H1 (cell line): ENCODE measurements around the gene CDC42EP3. TPM values are rescaled to one million over a fixed set of nuclear protein-coding genes. Genes with fewer than 3 reads are reported as not detected.

Source experiments
- CTCF ChIA-PET: fragments of 300-600 bp; sonication (Branson Sonifier 250); formaldehyde crosslinking; loops from one replicate; lab custom pipeline; 2021; ENCODE audit not compliant: partially characterized antibody; lab: Charles Lee
- POLR2A ChIA-PET: fragments of 300-600 bp; sonication (Branson Sonifier 250); formaldehyde crosslinking; loops from one replicate; lab custom pipeline; 2021; ENCODE audit warnings: inconsistent platforms; ENCODE audit not compliant: partially characterized antibody; lab: Charles Lee
- DNase-seq, 2 experiments: peaks; one replicate each; pipeline versions ENCODE4 v3.0.0 to v3.0.0-alpha.2; 2010 to 2022; ENCODE audit warnings: low spot score in 2 of 2, low read depth in 1 of 2, mixed read lengths in 1 of 2
- FAIRE-seq: peaks from 2 replicates; lab custom pipeline; 2011; peaks lifted over from hg19 to GRCh38; lab: Jason Lieb, UNC
- H2AFZ ChIP-seq: 2 replicates; pipeline ENCODE4 v1.8.1; 2012; ENCODE audit warnings: low read length, inconsistent platforms
- H2AK5ac ChIP-seq: 2 replicates; pipeline ENCODE4 v1.6.1; 2013; ENCODE audit warnings: low read depth, low read length
- H2BK120ac ChIP-seq: replicated peaks from 2 replicates; pipeline ENCODE3; 2013; ENCODE audit warnings: low read depth, low read length, inconsistent platforms
- H2BK12ac ChIP-seq: 2 replicates; pipeline ENCODE4 v1.6.1; 2013; ENCODE audit warnings: low read depth, low read length
- H2BK15ac ChIP-seq: 2 replicates; pipeline ENCODE4 v1.6.1; 2013; ENCODE audit warnings: low read length
- H2BK20ac ChIP-seq: 2 replicates; pipeline ENCODE4 v1.6.1; 2013; ENCODE audit warnings: low read length
- H2BK5ac ChIP-seq: 2 replicates; pipeline ENCODE4 v1.6.1; 2013; ENCODE audit warnings: low read depth, low read length
- H3K14ac ChIP-seq: 2 replicates; pipeline ENCODE4 v1.6.1; 2013; ENCODE audit warnings: inconsistent platforms; ENCODE audit not compliant: insufficient read length
- H3K18ac ChIP-seq: 2 replicates; pipeline ENCODE4 v1.6.1; 2013; ENCODE audit warnings: low read length; ENCODE audit errors: extremely low read depth
- H3K23ac ChIP-seq: 2 replicates; pipeline ENCODE4 v1.6.1; 2013; ENCODE audit warnings: inconsistent platforms; ENCODE audit not compliant: insufficient read length
- H3K23me2 ChIP-seq: 2 replicates; pipeline ENCODE4 v1.6.1; 2013; ENCODE audit warnings: low read depth, low read length
- H3K27ac ChIP-seq: 2 replicates; pipeline ENCODE4 v1.6.1; 2011; ENCODE audit warnings: low read depth, low read length, inconsistent platforms
- H3K27me3 ChIP-seq, 4 experiments: replicated peaks in 1 of 4; 1 replicate in 1 of 4; 2 replicates in 3 of 4; pipeline versions ENCODE4 v1.6.1 to v1.8.1; 2011 to 2013; ENCODE audit warnings: low read length in 3 of 4, mild to moderate bottlenecking in 3 of 4, inconsistent platforms in 2 of 4, mixed read lengths in 2 of 4, moderate library complexity in 1 of 4; ENCODE audit not compliant: control insufficient read depth in 3 of 4, insufficient read depth in 3 of 4; ENCODE audit errors: extremely low read depth in 1 of 4
- H3K36me3 ChIP-seq, 4 experiments: 2 replicates each; pipeline versions ENCODE4 v1.6.1 to v1.8.1; 2011 to 2013; ENCODE audit warnings: mild to moderate bottlenecking in 4 of 4, low read length in 3 of 4, moderate library complexity in 2 of 4, control low read depth in 1 of 4, inconsistent platforms in 1 of 4; ENCODE audit not compliant: insufficient read depth in 4 of 4, control insufficient read depth in 2 of 4
- H3K4ac ChIP-seq: replicated peaks from 2 replicates; pipeline ENCODE3; 2013; ENCODE audit warnings: low read length, low read depth, mixed read lengths, inconsistent platforms; ENCODE audit not compliant: insufficient read length
- H3K4me1 ChIP-seq, 4 experiments: replicated peaks in 1 of 4; 1 replicate in 1 of 4; 2 replicates in 3 of 4; pipeline versions ENCODE4 v1.6.1 to v1.8.1; 2011 to 2013; ENCODE audit warnings: low read length in 3 of 4, inconsistent platforms in 2 of 4, mixed read lengths in 1 of 4; ENCODE audit not compliant: insufficient read depth in 4 of 4, control insufficient read depth in 3 of 4
- H3K4me2 ChIP-seq, 2 experiments: 2 replicates each; pipeline versions ENCODE4 v1.6.1 to v1.8.1; 2011 to 2013; ENCODE audit warnings: low read depth in 2 of 2, low read length in 2 of 2, control low read depth in 1 of 2, inconsistent platforms in 1 of 2, mild to moderate bottlenecking in 1 of 2; ENCODE audit not compliant: insufficient read depth in 1 of 2
- H3K4me3 ChIP-seq, 4 experiments: fragments of 200-600, 300-600 bp in 1 of 4; sonication (generic), shearing (Covaris generic), sonication (Bioruptor Twin) in 1 of 4; 2 replicates each; pipeline versions ENCODE4 v1.5.1 to v1.8.1; 2011 to 2016; ENCODE audit warnings: low read length in 4 of 4, low read depth in 3 of 4, control low read depth in 2 of 4, inconsistent platforms in 2 of 4, mild to moderate bottlenecking in 2 of 4, mixed read lengths in 1 of 4, moderate library complexity in 1 of 4; ENCODE audit not compliant: insufficient read depth in 2 of 4; ENCODE audit errors: extremely low read depth in 1 of 4
- H3K56ac ChIP-seq: replicated peaks from 2 replicates; pipeline ENCODE3; 2013; ENCODE audit warnings: low read depth, mild to moderate bottlenecking, mixed read lengths, low read length, inconsistent platforms; ENCODE audit not compliant: insufficient read length
- H3K79me1 ChIP-seq: 2 replicates; pipeline ENCODE4 v1.6.1; 2013; ENCODE audit warnings: low read depth, low read length, control low read depth
- H3K79me2 ChIP-seq, 2 experiments: 2 replicates each; pipeline versions ENCODE4 v1.6.1 to v1.8.1; 2012 to 2013; ENCODE audit warnings: low read length in 2 of 2, mild to moderate bottlenecking in 2 of 2, inconsistent platforms in 1 of 2; ENCODE audit not compliant: insufficient read depth in 2 of 2, control insufficient read depth in 1 of 2
- H3K9ac ChIP-seq, 4 experiments: replicated peaks in 1 of 4; 1 replicate in 1 of 4; 2 replicates in 3 of 4; pipeline versions ENCODE4 v1.6.1 to v1.8.1; 2011 to 2013; ENCODE audit warnings: low read depth in 3 of 4, low read length in 3 of 4, control low read depth in 2 of 4, mild to moderate bottlenecking in 2 of 4, moderate library complexity in 2 of 4, inconsistent platforms in 1 of 4; ENCODE audit errors: extremely low read depth in 1 of 4
- H3K9me3 ChIP-seq, 2 experiments: 2 replicates each; pipeline versions ENCODE4 v1.6.1 to v1.8.1; 2012 to 2013; ENCODE audit warnings: mild to moderate bottlenecking in 2 of 2, moderate library complexity in 2 of 2, control low read depth in 1 of 2, inconsistent platforms in 1 of 2, low read depth in 1 of 2, low read length in 1 of 2, mixed read lengths in 1 of 2; ENCODE audit not compliant: insufficient read depth in 2 of 2
- H4K20me1 ChIP-seq, 2 experiments: replicated peaks in 1 of 2; 2 replicates each; pipeline versions ENCODE3 to v1.8.1; 2011 to 2013; ENCODE audit warnings: inconsistent platforms in 2 of 2, low read length in 2 of 2, mild to moderate bottlenecking in 1 of 2; ENCODE audit not compliant: insufficient read depth in 2 of 2, control insufficient read depth in 1 of 2
- H4K5ac ChIP-seq: 2 replicates; pipeline ENCODE4 v1.6.1; 2013; ENCODE audit warnings: low read length, low read depth, mixed read lengths, inconsistent platforms; ENCODE audit not compliant: insufficient read length
- H4K8ac ChIP-seq: 2 replicates; pipeline ENCODE4 v1.8.0; 2013; ENCODE audit warnings: mild to moderate bottlenecking, moderate library complexity, low read length, inconsistent platforms; ENCODE audit not compliant: insufficient read depth; ENCODE audit errors: extremely low read depth
- H4K91ac ChIP-seq: replicated peaks from 2 replicates; pipeline ENCODE3; 2013; ENCODE audit warnings: low read length, mixed read lengths, inconsistent platforms; ENCODE audit not compliant: insufficient read length
- BACH1 ChIP-seq: IDR thresholded peaks from 2 replicates; pipeline ENCODE4 v1.6.1; 2012; ENCODE audit warnings: low read length, improper control_type of control experiment
- CBX5 ChIP-seq: fragments of 300-800, 300-1000 bp; sonication (generic); IDR thresholded peaks from 2 replicates; pipeline ENCODE4 v1.7.1; 2016; ENCODE audit warnings: antibody characterized with exemption, low read length, low read depth
- CHD1 ChIP-seq: IDR thresholded peaks from 2 replicates; pipeline ENCODE4 v1.6.1; 2012; ENCODE audit warnings: low read depth, low read length, improper control_type of control experiment
- E2F6 ChIP-seq: IDR thresholded peaks from 2 replicates; pipeline ENCODE4 v1.6.1; 2012; ENCODE audit warnings: inconsistent platforms
- HDAC2 ChIP-seq, 2 experiments: fragments of 300-600 bp in 1 of 2; sonication (generic) in 1 of 2; IDR thresholded peaks; 2 replicates each; pipeline ENCODE4 v1.6.1; 2011 to 2012; ENCODE audit warnings: low read depth in 2 of 2, low read length in 2 of 2, mild to moderate bottlenecking in 2 of 2, moderate library complexity in 2 of 2, borderline replicate concordance in 1 of 2, inconsistent platforms in 1 of 2
- JUN ChIP-seq: IDR thresholded peaks from 2 replicates; pipeline ENCODE4 v1.6.1; 2011; ENCODE audit warnings: low read depth, mild to moderate bottlenecking, improper control_type of control experiment, low read length
- JUND ChIP-seq: IDR thresholded peaks from 2 replicates; pipeline ENCODE4 v1.6.1; 2011; ENCODE audit warnings: mild to moderate bottlenecking, improper control_type of control experiment, low read length
- MAX ChIP-seq: IDR thresholded peaks from 2 replicates; pipeline ENCODE4 v1.6.1; 2012; ENCODE audit warnings: inconsistent platforms
- POLR2AphosphoS5 ChIP-seq: IDR thresholded peaks from 2 replicates; pipeline ENCODE4 v1.6.1; 2011; ENCODE audit warnings: low read depth, low read length
- SIX5 ChIP-seq: IDR thresholded peaks from 2 replicates; pipeline ENCODE4 v1.6.1; 2011; ENCODE audit warnings: mild to moderate bottlenecking, low read depth, low read length
- TAF1 ChIP-seq: IDR thresholded peaks from 2 replicates; pipeline ENCODE4 v1.6.1; 2011; ENCODE audit warnings: mild to moderate bottlenecking, low read depth, low read length
- WGBS, 2 experiments: shearing (Covaris generic) in 1 of 2; methylation state at CpG; one replicate each; pipeline versions ENCODE4 v1.1.6 to v1.1.7; 2013 to 2015; ENCODE audit warnings: low lambda C conversion rate in 2 of 2, mixed read lengths in 2 of 2, inconsistent platforms in 1 of 2, low coverage in 1 of 2, missing lambda C conversion rate in 1 of 2; ENCODE audit not compliant: insufficient replicate concordance in 2 of 2, insufficient coverage in 1 of 2, insufficient read length in 1 of 2; ENCODE audit errors: extremely low coverage in 1 of 2, missing lambda C conversion rate in 1 of 2; 5-methylcytosine and 5-hydroxymethylcytosine counted together
- polyA plus RNA-seq, 7 experiments: library from polyadenylated mRNA; depleted of rRNA in 3 of 7; stranded (reverse) in 5 of 7; unstranded in 2 of 7; fragments of >200 nt in 5 of 7; fragments of 200-250 nt in 2 of 7; gene quantifications; 1 replicate in 5 of 7; 2 replicates in 1 of 7; 4 replicates in 1 of 7; pipeline versions ENCODE4 v1.2.1 to v1.2.3, GENCODE V29; 2011 to 2013; ENCODE audit warnings: missing spikeins in 2 of 7, mixed read lengths in 2 of 7
- total RNA-seq: library from RNA; stranded (reverse); fragmentation: NEBNext Ultra II Directional; extraction: Animal tissue kit (Norgen Biotek cat#: 25700); gene quantifications from 2 replicates; pipeline ENCODE4 v1.2.1, GENCODE V29; 2021

The CDC42EP3 gene
- total and polyA plus RNA-seq, 2 of the 8 experiments (the other 6 are each of a cell fraction or from before 2014, with no cell fraction given), result 18.4 to 24.7 TPM

- Histone ChIP-seq H2BK12ac (no peak overlapping the region), H2BK20ac (no peak overlapping the region), H3K79me2 (no peaks in the 10 kb centered on the region), H3K4ac (no peak overlapping the region), H3K23ac (no peak overlapping the region), H2AFZ (no peak overlapping the region), H3K14ac (no peak overlapping the region), H3K36me3 (no peaks in the 10 kb centered on the region), H3K4me1 (no peaks in the 10 kb centered on the region), H3K9ac (no peak overlapping the region), H2BK120ac (no peak overlapping the region), H3K79me1 (no peaks in the 10 kb centered on the region), H2BK15ac (no peak overlapping the region), H4K5ac (no peak overlapping the region), H3K9me3 (peaks cover 10 to 14% of the 10 kb centered on the region in 2 experiments), H4K8ac (no peak overlapping the region), H3K27me3 (no peaks in the 10 kb centered on the region), H3K56ac (no peak overlapping the region), H3K23me2 (no peaks in the 10 kb centered on the region), H2BK5ac (no peak overlapping the region), H3K27ac (no peak overlapping the region), H4K91ac (no peak overlapping the region), H2AK5ac (no peak overlapping the region), H3K4me2 (no peak overlapping the region), H3K4me3 (no peak overlapping the region), H3K18ac (no peak overlapping the region), H4K20me1 (no peaks in the 10 kb centered on the region)
- WGBS, 2 experiments, result 90% methylated on average over 7 of the region's 7 CpGs; no CpG with 5 or more reads in 1 of the 2 experiments
- DNase-seq (no peak), FAIRE-seq (no peak)
- ChIA-PET CTCF (interaction anchor here (0.6 to 0.8 kb wide), 2 partner anchors 181 to 303 kb away, joined by 3 read pairs; no protein-coding TSS in a partner anchor), POLR2A (no interaction called here)
- TF ChIP-seq BACH1 (no peak), MAX (no peak), JUND (no peak), CBX5 (no peak), HDAC2 (IDR thresholded peaks at IDR 0.05; ENCODE audit: borderline replicate concordance in 1 of 2, low read depth in 2 of 2, low read length in 2 of 2) (no peak), E2F6 (no peak), SIX5 (no peak), CHD1 (no peak), TAF1 (no peak), JUN (no peak), POLR2AphosphoS5 (no peak)
Observed at GRCh38 chr2:37718515-37719161, 47.2 kb upstream of the CDC42EP3 start.
